Measurements from ENCODE around the gene CACNA1E.

CACNA1E gene

GRCh38 chr1:181503171-181503810 lies 20.0 kb downstream of the CACNA1E start:
- DNase-seq (ENCODE audit: insufficient read length, low spot score) (peak; percentile 53), FAIRE-seq (peak; percentile 60)
- TF ChIP-seq CTCF (IDR thresholded peaks at IDR 0.05; ENCODE audit: insufficient read depth, missing control alignments), result no peak

DNA sequence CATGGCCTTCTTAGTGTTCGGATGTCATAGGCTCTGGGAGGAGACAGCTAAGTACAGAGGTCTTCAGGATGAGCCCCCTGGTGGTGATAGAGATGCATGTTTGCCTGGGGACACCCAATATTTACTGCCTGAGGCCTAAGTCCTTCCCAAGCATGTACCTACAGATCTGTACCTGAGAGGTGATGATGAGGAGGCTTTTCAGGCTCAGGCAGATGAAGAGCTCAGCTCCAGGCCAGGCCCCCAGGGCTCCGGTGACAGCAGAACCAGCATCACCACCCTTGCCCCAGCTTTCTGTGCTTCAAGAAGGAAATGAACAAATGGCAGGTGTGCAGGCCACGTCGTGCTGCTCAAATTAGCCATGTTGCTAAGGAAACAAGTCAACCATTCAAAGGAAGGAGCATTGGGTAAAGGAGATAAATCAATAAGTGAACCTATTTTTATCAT lies 21.1 kb downstream of the CACNA1E start:
- peak; percentile 69 for FAIRE-seq

DNA sequence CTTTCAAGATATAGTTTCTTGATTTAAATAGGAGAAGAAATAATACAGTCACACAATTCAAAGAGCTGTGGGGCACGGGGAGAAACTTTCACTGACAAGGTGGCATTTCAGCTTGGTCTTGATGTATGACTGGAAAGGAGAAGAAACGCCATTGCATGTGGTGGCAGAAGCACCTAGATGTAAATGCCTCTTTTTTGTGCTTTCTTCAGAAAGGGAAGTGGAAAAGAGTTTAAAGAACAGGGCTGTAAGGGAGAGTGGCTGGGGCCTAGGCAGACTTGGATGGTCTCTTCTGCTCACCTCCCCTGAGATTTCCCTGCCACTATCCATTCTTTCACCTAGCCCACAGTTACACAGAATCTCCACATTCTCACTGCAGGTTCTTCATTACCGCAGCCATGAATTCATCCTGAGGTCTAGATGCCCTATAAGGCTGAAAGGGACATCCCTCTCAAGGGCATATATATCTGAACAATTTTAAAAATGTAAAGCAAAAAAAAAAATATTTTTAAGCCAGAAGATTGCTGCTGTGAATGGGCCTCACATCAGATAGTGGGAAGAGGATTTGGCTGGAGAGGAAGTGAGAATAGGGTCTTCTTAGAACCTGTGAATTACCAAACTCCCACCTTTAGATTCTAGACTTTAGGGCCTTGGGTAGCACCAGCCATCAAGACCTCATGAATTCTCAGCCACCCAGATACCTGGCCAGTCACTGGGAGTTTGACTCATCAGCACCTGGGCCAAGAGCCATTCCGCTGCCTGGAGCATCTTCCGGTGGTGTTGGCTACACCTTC lies 23.4 kb downstream of the CACNA1E start:
- TF ChIP-seq CTCF (IDR thresholded peaks at IDR 0.05; ENCODE audit: insufficient read depth, missing control alignments), result no peak
- FAIRE-seq (no peak), DNase-seq (ENCODE audit: insufficient read length, low spot score) (no peak)

More for the DNA sequence above, 21.1 kb downstream of the CACNA1E start:
- DNase-seq (ENCODE audit: insufficient read length, low spot score), result no peak
- TF ChIP-seq CTCF (IDR thresholded peaks at IDR 0.05; ENCODE audit: insufficient read depth, missing control alignments), result peak; percentile 51

DNA sequence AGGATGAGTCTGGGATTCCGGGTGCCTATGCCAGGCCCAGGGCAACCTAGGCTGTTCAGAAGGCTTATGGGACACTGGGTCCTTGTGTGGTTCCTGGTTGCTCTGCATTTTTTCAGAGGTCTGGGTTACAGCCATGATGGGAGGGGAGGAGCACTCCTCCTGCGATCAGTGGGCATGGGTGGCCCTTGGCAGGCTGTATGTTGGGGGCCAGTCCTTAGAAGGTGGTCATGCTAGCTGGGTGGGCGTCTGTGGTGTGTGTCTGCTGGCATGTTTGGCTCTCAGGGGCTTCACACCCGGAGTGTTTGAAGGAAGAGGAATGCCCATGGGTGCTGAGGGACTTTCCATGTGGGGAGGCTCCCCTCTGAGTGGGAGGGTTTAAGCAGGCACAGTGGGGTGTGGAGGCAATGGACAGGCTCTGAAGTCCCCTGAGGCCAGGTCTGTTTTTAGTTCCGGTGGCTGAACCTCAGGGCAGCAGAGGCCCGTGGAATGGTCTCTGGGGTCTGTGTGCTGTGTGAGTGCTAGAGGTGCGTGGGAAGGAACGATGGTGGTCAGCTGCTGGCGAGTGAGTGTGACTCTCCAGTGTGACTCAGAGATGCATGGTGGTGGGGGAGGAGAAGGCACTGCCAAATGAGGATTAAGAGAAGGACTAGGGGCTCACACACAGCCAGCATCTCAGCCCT lies 25.3 kb downstream of the CACNA1E start:
- TF ChIP-seq CTCF (IDR thresholded peaks at IDR 0.05; ENCODE audit: insufficient read depth, missing control alignments), result no peak
- FAIRE-seq (no peak), DNase-seq (ENCODE audit: insufficient read length, low spot score) (no peak)

- TF ChIP-seq CTCF (IDR thresholded peaks at IDR 0.05; ENCODE audit: insufficient read depth, missing control alignments), result no peak
- FAIRE-seq, result no peak
- no peak for DNase-seq (ENCODE audit: insufficient read length, low spot score)
These were observed 30.5 kb downstream of the CACNA1E start for GRCh38 chr1:181513786-181514297.

DNA sequence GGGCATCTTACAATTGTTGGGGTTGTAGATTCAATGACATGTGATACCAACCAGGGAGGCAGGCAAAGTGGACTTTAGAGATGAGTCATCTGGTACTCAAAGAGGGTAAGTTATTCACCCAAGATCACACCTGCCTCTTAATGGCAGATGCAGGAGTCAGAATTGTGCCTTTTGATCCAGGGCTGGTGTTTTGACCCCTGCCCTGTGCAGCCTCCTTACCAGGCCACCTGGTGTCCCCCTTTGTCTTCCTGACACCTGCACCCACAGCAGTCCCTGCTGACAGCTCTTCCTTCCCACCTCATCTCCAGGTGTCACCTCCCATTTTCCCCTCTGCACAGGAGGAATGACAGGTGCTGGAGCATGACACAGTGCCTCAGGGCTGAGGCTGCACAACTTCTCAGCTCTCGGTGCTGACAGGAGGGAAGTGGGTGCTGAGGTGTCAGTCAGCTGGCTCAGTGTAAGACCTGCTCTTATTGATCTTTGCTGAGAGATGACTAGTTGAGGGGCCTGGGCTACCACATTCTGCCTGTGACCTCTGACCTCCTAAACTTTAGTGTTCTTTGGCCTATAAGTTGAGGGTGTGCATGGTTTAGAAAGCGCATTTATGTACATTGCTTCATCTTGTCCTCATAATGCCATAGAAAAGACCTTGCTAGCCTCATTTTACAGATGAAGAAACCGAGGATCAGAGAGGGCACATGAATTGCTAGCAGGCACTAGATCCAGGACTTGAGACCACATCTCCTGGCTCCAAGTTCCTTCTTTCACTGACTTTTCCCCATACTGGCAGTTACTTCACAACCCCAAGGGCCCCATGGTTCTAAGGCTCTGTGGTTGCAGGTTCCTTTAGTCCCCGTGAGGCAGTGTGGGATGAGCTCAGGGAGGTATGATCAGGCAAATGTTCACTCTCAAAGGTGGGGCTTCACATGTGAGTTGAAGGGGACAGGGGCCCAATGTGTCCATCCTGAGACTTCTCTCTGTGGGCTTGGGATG lies 31.3 kb downstream of the CACNA1E start:
- DNase-seq (ENCODE audit: insufficient read length, low spot score) (no peak), FAIRE-seq (no peak)
- TF ChIP-seq CTCF (IDR thresholded peaks at IDR 0.05; ENCODE audit: insufficient read depth, missing control alignments), result no peak
